Mesenchymal stem cell (in vitro differentiated cells and primary cell): ENCODE measurements around the gene PUS10. TPM values are rescaled to one million over a fixed set of nuclear protein-coding genes. Genes with fewer than 3 reads are reported as not detected.

Source experiments
- small RNA-seq: library from polyadenylated mRNA; stranded (forward); fragments of <200 nt; extraction: miRNeasy Mini kit (QIAGEN cat#:217004); gene quantifications from one replicate; pipeline ENCODE3, GENCODE V24; 2013; ENCODE audit warnings: low read depth

Gene PUS10

Small RNAs within 50 kb of the gene (small RNA-seq; reads per million reads assigned to genes)
- gene RNA5SP95 (not detected), gene RNU4-51P (not detected)
